Measurements from ENCODE around the gene TNXB.
"Not testable (repeated sequence)": the region's sequence is repeated elsewhere in the genome, so short reads cannot be mapped to it uniquely, and the experiment has no call there.

The TNXB gene

DNA sequence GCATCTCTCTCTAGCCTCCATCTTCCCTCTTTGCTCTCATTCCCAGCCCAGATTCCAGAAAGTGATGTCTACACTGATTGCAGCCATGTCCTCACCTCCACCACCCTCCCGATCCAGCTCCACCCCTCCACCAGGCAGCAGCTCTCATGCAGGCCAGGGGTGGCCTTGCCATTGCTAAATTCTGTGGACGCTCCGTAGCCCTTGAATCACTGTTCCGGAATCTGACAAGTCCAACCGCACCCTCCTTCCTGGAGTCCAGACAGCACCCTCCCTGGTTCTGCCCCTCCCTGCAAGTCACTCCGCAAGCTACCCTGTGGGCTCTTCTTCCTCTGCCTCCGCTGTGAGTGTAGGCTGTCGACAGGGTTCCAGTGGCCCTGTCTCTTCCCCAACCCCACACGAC, 26.2 kb downstream of the TNXB start:
- no peak for DNase-seq

GRCh38 chr6:32082478-32082877, 26.7 kb downstream of the TNXB start:
- no peak for DNase-seq

GRCh38 chr6:32081168-32081990, 27.8 kb downstream of the TNXB start:
- DNase-seq: no peak

DNA sequence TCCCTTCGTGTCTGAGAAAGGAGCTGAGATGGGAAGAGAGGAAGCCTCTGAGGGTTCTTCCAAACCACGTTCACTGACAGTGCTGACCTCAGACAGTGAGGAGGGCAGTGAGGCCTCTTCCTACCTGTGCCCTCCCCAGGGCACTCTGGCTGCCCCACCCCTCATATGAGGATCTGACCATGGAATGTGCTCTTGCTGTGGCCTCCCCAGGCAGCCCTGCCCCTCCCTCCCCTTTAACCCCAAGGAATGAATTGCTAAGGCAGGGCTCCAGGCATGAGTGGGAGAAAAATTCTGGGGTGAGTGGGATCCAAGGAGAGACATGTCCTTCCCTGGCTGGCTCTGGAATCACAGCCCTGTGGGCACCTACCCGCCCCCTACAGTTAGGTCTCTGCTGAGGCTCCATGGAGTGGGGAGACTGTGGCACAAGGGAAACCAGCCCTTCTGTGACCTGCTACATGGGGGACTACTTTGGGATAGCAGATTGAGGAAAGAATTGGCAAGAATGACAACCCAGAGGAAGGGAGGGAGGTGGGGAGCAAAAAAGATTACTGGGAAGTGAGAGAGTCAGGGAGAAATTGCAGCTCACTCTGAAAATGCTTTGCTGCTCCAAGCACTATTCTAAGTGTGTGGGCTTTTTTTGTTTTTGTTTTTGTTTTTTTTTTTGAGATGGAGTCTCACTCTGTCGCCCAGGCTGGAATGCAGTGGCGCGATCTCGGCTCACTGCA, 29.4 kb downstream of the TNXB start:
- no peak for DNase-seq

DNA sequence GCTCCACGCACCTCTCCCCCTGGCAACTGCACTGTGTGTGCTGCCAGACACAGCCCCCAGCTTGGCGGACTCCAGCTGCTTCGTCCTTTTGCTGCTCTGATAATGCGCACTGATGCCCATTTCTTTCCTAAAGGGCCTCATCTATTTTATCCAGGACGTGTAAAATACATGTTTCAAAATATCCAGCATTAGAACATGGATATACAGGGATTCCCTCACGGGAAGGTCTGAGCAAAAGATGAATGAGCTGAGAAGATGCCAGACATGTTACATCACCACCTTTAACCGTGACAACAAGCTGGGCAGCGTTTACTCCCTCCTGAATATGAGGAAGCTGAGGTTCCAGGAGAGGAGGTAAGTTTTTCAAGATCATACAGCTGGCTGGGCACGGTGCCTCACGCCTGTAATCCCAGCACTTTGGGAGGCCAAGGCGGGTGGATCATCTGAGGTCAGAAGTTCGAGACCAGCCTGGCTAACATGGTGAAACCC, 32.8 kb downstream of the TNXB start:
- no peak for DNase-seq

DNA sequence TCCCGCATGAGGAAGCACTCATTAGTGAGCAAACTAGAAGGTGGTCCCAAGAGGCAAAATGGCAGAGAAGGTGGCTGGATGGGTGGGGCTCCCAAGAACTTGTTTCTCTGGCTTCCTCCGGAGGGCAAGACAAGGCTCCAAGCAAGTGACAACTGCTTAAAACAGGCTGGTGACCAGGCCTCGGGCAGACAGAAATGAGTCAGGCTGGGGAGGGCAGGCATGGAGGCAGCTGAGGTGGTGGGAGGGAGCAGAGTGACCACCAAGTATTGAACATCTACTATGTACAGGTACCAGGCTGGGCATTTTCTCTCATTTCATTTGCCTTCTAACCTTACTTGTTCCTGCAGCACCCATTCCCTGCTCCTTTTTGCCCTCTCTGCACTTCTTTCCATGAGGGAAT, 33.4 kb downstream of the TNXB start:
- no peak for DNase-seq

DNA sequence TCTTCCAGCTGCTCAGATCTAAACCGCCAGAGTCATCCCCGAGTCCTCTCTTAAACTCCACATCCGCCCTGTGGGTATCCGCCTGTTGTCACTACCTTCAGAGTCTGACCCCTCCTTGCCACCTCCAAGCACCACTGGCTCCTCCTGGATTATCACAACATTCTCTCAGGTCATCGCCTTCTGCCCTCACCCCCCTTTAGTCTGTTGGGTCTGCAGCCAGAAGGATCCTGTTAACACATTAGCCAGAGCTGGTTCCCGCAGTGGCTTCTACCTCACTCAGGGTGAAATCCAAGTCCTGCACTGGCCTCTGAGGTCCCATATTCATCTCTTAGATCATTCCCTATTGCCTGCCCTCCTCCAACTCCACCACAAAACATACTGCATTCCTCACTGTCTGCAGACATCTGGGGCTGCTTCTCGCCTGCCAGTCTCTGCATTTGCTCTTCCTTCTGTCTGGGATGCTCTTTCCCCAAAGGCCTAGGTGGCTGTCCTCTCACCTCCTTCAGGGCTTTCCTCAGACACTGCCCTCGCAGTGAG, 34.1 kb downstream of the TNXB start:
- no peak for DNase-seq

GRCh38 chr6:32073613-32074012, 35.5 kb downstream of the TNXB start:
- DNase-seq: no peak

GRCh38 chr6:32073101-32073500, 36.0 kb downstream of the TNXB start:
- no peak for DNase-seq

DNA sequence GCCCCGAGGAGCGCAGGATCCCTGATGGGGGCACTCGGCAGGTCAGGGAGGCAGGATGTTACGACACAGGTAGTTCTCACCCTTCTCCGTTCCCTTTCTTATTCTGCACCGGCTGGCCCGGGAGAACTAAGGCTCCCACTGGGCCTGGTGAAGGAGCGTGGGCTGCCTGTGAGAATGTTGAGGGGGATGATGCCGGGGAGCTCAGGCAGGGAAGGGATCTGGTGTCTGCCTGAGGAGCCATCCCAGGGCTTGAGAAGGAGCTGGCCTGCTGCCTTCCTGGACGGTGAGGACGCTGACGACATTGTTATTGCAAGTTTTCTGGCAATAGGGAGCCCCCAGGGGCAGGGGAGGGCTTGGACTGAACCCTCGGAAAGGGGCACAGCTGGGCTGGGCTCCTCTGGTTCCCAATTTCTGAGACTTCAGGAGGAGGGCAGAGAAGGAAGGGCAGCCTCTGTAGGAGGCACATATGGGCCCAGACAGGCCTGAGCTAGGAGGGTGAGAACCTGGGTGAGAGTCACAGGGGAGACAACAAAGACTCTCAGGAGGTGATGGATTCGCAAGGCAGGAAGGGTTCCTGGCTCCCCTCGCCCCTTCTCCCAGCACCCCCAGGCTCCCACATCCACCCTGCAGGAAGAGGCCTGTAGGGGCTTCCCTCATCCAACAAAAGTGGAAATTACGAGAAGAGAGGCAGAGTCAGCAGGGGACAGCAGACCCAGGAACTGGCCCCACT, 38.2 kb downstream of the TNXB start:
- no peak for DNase-seq

- no peak for DNase-seq
Measured at GRCh38 chr6:32069878-32070515, 39.1 kb downstream of the TNXB start.

GRCh38 chr6:32069460-32069859, 39.7 kb downstream of the TNXB start:
- no peak for DNase-seq

DNA sequence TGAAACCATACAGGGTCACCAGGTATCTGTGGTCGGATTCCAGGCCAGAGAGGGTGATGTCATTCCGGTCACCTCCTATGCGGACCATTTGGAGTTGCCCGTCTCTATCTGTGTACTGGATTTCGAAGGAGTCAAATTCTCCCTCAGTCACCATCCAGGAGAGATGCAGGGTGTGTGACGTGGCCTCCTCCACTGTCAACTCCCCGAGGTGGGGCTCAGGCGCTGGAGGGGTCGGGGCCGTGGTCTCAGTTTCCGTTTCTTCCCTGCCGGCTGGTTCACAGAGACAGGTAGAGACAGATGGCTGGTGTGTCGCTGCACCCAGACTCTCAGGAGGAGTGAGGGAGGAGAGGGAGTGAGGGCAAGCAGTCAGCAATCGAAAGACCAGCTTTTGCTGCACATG, 40.3 kb downstream of the TNXB start:
- no peak for DNase-seq

- not testable (repeated sequence) for DNase-seq
Measured at GRCh38 chr6:32068315-32068714, 40.8 kb downstream of the TNXB start.

- DNase-seq: not testable (repeated sequence)
Measured at GRCh38 chr6:32067521-32067920, 41.6 kb downstream of the TNXB start.

DNA sequence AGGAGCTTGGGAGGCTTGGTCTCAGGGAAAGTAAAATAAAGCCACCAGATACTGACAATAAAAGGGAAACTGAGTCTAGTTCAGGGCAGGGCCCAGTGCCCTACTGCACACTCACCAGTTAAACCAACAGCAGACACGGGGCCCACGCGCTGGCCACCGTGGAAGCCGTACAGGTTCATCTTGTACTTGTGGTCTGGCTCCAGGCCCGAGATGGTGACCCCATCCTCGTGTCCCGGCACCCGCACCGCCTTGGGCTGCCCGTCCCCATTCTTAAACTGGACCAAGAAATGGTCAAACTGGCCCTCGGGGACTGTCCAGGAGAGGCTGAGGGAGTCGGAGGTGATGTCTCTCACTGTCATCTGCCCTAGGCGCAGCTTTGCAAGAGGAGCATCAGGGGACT, 44.4 kb downstream of the TNXB start:
- no peak for DNase-seq

DNA sequence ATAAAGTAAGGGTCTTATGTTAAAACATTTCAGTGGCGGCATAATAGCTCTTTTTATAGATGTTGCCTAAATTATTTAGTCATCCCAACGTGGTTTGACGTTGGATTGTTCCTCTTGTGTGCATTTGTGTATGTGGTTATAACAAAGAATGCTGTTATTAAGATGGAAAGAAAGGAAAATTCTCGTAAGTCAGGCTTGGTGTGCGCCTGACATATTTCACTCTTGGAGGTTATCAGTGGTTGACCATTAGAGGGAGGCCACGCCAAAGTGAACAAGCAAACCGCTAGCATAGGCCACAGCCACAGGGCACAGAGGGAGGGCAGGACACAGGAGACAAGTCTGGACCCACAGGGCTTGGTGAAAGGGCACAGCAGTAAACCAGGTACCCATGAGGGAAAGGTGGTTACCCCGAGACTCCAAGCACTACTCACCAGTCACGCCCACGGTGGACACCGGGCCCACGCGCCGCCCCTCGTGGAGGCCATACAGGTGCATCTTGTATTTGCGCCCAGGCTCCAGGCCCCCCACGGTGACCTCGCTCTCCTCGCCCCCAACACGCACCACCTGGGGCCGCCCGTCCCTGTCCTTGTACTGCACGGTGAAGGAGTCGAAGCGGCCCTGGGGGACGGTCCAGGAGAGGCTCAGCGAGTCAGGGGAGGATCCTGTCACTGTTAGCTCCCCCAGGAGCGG, 48.0 kb downstream of the TNXB start:
- no peak for DNase-seq

DNA sequence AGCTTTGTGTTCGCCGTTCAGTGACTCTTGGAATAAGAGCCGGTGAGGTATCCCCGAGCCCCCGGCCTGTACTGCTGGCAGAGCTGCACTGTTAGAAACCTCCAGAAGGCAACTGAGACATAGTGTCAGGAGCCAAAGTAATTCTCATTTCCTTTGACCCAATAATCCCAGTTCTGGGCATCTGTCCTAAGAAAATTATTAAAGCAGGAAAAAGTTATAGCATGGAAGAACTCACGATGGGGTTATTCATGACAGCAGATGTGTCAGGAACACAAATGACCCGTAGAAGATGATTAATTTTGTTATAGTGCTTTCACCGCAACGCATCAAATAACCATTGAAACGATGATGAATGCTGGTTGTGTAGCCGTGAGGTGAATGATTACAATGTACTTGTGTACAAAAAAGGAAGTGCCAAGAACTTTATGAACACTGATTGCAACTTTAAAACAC, 50.6 kb downstream of the TNXB start:
- no peak for DNase-seq

GRCh38 chr6:32057966-32058365, 51.2 kb downstream of the TNXB start:
- no peak for DNase-seq

DNA sequence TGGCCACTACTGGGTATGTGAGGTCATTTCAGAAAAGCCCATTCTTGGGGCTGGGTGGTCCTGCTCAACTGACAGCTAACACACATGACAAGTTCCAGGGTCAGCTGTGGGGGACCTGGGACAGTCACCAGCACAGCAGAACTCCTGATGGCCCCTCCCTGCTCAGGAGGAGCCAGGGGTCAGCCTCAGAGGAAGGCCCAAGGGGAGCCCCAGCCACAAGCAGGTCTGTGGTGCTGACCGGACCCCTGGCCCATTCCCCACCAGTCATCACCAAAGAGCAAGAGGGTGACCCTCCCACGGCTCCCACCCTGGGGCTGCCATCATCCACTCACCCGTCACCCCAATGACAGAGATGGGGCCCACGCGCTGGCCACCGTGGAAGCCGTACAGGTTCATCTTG, 52.9 kb downstream of the TNXB start:
- no peak for DNase-seq

- DNase-seq: not testable (repeated sequence)
Measured at GRCh38 chr6:32055756-32056155, 53.4 kb downstream of the TNXB start.

DNA sequence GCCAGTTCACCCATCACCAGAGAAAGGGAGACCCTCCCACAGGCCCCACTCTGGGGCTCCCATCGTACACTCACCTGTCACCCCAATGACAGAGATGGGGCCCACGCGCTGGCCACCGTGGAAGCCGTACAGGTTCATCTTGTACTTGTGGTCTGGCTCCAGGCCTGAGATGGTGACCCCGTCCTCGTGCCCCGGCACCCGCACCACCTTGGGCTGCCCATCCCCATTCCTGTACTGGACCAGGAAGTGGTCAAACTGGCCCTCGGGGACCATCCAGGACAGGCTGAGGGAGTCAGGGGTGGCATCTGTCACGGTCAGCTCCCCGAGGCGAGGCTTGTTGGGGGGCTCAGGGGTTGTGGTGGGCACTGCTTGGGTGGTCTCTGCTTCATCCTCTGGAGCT, 55.8 kb downstream of the TNXB start:
- not testable (repeated sequence) for DNase-seq

All from NCI-H526 treated with DMSO at 0.1 percent for 48 hours (cell line).